Activated CD8-positive, alpha-beta memory T cell treated with anti-CD3 and anti-CD28 coated beads for 24 hours (primary cell): ENCODE results near the gene CLMN.
"Not testable (repeated sequence)": the region's sequence is repeated elsewhere in the genome, so short reads cannot be mapped to it uniquely, and the experiment has no call there.

Source experiments
- DNase-seq: peaks from one replicate; pipeline ENCODE4 v3.0.0-alpha.2; 2020

CLMN gene

DNA sequence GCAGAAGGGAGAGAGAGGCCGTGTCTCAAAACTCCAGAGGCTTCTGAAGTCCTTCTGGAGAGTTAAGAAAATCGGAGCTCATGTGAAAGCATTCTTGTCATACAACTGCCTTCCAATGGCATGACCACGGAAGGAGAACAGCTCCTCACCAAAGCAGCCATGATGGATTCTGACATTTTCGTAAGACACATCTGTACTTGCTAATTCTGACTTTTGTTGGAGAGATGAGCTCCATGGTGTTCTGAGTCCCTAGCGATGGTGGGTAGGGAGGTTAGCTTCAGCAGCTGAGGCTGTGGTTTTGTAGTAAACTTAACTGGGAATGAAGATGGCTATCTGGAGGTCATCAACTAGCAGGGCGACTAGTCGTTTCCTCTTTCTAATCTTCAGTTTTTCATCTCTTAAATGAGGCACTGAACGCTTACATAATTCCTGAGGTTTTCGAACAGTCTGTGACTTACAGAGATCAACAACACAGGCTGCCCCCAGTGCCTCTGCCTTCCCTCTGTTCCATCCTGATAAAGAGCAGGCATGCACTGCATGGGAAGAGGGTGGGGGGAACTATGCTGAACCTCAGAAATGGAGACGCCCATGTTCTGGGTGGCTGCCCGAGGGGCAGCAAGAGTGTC lies 133.8 kb downstream of the CLMN start:
- DNase-seq = no peak

DNA sequence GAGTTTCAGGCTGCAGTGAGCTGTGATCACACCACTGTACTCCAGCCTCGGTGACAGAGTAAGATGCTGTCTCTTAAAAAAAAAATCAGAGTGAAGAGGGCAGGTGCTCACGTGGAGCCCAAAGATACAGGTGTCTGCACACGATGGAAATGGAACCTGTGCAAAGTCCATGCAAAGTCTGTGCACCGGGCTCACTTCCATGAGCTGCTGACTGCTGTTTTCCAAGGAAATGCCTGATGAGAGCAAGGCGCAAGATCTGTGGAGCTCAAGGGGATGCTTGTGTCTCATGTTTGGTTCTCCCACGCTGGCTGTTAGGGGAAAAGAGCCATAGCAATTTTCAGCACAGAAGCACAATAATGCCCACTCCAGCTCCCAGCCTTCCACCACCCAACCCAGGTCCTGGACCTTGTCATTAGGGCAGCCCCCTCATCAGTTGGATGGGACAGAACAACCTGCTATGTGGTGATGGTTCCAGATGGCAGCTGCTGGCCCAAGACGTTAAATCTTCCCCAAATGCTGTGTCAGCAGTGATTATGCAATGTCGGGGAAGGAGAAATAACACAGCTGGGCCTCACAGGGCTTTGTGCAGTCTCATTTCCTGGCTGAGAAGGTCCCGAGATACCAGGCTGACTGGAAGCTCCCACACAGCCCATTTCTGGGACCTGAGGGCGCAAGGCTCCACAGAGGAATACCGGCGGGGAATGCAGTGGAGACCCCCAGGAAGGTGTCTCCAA lies 134.5 kb downstream of the CLMN start:
- DNase-seq = no peak

DNA sequence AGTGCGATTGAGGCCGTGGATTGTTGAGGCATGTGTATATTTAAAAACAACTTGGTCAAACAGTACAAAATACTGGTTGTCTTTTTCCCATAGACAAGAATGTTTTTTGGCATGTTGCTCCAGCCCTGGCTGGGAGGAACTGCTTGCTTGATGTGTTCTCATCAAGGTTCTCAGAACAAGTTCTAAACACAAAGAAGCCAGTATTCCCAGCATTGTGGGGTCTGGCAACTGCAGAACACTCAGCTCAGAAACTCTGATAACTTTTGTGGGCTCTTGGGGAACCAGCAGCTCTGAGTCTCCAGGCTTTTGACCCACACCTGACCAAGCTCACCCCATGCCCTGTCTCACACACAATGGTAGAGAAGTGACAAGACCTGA lies 135.3 kb downstream of the CLMN start:
- DNase-seq = no peak

DNA sequence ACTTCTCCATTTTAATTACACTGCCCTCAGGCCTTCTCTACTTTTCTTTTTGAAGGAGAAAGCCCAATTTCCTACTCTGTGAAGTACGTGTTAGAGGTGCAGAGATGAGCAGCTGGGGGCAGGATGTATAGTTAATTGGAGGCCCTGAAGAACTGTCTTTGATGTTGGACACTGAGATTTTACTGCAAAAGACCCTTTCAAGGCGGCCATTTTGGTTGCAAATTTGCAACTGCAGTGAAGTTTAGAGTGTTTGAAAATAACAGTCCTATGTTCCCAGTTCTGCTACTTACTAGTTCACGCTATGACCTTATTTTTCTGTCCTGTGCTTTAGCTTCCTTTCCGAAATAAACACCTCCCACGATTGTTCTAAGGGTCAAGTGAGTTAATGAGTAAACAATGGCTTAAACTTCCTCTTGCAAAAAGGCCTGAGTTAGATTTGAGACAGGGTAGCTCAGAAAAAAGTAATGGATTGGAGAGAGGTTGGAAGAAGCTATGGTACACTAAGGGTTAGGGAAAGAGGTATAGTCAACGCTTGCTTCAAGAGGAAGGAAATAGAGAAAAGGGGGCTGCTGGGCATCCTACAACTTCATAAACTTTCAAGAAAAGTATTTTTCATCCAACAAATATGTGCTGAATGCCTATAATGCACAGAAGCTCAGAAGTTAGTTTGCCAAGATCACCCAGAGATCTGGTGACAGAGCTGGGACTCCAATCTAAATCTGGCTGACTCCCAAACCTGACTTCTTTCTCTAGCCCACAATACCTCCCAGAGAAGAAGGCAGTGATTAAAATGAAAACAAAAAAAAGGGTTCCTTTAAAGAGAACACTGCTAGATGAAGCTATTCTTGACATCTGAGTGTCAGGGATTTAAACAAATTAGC lies 135.9 kb downstream of the CLMN start:
- no peak for DNase-seq

DNA sequence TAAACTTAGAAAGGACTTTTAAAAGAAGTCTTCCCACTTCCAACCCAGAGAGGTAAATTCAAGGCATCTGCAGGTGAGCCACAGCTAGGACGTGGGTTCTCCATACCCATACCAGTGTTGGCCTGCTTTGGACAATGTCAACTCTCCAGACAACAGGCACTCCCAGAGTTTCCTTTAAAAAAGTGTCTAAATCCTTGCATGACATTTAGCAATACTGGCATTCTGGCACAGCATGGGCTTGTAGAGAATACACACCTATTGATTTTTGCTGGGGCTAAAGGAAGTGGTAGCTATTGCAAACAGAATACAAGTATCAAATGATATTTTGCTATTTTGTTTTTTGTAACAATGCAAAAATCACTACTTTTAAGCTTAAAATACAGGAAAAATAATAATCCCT lies 136.6 kb downstream of the CLMN start:
- no peak for DNase-seq

DNA sequence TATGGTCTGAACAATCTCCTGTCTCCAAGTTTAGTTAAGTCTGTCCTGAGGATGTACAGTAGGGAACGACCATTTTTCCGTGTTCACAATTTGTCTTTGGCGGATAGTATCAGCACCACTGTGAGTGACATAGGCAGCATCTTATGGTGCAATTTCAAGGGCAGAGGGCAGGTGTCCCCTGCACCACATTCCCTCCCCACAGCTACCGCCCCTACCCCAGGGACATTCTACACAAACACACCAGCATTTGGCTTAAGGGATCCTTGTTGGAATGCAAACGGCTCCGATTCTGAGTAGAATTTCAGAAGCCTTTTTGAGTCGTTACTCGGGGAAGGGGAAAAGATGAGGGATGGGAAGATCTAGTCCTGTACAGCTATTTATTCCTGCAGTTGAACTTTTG lies 137.3 kb downstream of the CLMN start:
- DNase-seq = no peak

DNA sequence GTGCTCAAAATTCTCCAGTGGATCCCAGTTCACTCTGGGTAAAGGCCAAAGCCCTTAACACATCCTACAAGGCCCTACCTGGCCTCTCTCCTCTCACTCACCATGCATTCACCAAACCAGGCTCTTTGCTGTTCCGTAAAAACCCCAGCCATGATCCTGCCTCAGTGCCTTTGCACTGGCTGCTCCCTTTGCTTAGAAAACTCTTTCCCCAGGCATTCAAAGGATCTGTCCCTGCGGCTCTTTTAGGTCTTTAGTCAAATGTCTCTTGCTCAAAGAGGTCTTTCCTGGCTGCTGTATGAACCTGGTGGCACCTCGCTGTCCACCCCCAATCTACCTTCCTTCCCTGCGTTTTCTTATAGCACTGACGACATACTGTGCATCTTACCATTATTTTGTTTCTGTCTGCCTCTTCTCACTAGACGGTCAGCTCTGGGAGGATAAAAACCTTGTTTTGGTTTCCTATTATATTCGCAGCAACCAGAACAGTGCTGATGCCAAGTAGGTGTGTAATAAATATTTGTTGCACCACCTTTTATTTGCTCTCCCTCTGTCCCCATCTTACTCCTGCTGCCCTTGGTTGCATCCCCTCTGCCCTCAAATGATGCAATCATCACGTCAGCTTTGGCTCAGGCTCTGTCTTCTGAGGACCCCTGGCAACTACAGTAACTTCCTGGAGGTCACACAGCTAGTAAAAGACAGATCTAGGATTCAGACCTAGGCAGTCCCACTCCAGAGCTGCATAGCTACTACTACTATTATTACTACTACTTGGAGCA lies 138.6 kb downstream of the CLMN start:
- DNase-seq = no peak

DNA sequence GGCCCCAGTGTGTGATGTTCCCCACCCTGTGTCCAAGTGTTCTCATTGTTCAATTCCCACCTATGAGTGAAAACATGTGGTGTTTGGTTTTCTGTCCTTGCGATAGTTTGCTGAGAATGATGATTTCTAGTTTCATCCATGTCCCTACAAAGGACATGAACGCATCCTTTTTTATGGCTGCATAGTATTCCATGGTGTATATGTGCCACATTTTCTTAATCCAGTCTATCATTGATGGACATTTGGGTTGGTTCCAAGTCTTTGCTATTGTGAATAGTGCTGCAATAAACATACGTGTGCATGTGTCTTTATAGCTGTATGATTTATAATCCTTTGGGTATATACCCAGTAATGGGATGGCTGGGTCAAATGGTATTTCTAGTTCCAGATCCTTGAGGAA lies 144.0 kb downstream of the CLMN start:
- DNase-seq = not testable (repeated sequence)

DNA sequence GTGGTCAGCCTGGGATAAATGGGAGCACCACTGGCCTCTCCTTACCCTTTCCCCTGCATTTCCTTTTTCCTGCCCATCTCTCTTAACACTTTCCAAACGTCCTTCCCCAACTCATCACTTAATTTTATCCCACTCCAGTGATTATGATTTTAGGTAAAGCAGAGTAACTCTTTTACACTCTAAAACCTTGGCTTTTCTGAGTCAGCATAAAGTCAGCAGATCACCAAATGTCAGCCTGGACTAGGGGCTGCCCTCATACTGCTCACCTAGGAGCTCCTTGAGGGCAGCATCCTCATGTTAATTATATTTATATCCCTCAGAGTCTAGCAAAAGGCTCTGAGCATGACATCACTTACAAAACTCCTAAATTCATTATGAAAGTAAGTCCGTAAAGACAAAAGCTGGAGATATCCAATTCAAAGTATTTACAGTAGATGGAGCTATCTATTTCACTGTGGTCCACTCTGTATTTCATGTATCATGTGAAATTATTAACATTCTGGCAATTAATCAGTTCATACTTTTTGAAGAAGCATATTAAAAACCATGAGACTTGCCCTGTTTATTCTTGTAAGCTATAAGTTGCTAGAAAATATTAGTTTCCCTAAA lies 145.4 kb downstream of the CLMN start:
- no peak for DNase-seq

DNA sequence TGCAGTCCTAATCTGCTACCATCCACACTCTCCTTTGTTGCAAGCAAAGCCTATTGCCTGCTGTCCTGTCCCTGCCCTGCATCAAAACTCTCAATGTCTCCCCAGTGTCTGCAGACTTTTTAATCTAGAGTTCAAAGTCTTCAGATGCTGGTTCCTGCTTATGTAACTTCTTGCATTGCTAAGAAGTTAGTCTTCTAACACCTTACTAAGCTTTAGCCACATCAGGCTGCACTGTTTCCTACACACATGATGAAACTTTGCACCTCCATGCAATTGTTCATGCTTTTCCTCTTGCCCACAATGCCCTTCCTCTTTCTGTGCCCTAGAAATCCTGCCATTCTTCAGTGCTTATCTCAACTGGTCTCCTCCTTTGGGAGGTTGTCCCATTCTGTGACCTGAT lies 146.2 kb downstream of the CLMN start:
- no peak for DNase-seq

DNA sequence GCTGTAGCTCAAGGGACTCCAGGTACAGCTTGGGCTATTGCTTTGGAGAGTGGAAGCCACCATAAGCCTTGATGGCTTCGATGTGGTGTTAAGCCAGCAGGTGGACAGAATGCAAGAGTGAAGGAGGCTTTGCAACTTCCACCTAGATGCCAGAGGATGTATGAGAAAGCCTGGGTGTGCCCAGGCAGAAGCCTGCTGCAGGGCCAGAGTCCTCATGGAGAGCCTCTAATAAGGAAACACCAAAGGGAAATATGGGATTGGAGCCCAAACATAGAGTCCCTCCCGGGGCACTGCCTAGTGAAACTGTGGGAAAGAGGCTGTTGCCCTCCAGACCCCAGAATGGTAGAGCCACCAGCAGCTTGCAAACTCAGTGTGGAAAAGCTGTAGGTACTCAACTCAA lies 152.5 kb downstream of the CLMN start:
- no peak for DNase-seq

DNA sequence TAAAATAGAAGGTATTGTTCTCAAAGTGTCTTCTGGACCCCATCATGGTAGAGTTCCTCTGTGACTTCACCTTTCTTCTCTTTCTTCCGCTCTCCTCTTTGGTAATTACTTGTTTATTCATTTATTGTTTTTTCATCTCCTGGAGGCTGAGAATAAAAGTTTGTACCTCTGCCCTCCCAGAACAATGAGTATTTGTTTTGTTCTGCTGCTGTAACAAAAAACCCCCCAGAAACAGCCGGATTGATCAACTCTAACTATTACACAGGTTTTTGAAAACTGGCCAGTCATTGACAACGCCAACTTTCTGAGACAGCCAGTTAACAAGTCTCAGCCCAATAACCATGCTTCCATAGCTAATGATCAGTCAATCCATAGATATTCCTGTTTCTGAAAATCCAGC lies 154.2 kb downstream of the CLMN start:
- DNase-seq = no peak

DNA sequence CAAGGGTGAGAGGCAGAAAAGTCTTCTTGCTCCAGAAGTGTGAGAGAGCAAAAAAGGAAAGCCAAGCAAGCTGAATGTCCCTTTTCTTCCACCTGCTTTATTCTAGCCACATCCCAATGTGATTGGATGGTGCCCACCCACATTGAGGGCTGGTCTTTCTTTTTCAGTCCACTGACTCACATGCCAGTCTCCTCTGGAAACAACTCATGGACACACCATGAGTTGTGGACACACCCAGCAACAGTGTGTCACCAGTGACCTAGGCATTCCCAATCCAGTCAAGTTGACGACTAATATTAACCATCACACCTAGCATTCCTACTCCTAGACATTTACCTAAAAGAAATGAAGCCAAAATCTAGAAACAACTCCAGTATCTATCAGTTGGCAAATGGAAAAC lies 155.2 kb downstream of the CLMN start:
- DNase-seq = no peak

DNA sequence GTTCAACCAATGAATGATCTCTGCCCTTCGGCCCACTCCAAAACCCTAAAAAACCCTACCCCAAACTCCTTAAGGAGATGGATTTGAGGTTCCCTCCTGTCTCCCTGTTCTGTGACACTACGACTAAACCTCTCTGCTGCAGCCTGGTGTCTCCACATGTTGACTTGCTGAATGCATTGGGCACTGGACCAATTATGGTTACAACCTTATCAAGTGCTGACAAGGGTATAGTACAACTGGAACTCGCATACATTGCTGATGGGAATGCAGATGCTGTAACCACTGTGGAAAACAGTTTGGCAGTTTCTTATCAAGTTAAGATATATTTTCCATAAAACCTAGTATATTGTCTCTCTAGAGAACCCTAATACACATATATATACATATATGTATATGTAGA lies 156.0 kb downstream of the CLMN start:
- no peak for DNase-seq

DNA sequence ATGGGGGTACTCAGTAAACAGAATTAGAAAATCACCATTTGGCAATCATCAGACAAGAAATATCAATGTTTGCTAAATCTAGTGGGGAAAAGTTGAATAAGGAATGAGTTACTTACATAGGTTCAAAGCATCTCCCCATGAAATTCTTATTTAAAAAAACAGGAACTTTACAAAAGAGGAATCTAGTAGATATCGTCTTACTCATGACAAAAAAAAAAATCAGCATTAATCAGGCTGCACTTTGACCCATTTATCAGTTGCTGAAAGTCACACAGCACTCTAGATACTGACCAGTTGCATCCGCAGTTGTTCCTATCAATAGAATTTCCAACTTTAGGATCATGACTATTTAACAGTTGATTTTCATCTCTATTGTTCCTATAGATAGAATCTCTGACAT lies 156.6 kb downstream of the CLMN start:
- no peak for DNase-seq

DNA sequence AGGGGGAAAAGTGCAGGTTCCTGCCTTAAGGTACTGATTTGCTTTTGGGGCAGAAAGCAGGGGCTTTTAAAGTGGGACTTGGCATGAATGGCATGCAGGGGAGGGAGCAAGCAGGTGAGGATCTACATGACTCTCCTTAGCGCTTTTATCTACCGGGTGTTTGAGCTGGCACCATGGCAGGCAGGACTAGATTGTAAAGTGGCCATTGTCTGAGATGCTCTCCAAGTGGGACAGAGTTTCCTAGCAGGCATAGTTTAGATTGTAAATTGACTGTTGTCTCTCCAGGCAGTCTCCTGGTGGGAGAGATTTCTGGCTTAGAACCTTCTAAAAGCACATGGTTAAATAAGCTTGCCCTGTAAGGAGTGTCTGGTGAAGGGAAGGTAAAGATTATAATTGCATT lies 157.1 kb downstream of the CLMN start:
- DNase-seq = no peak

DNA sequence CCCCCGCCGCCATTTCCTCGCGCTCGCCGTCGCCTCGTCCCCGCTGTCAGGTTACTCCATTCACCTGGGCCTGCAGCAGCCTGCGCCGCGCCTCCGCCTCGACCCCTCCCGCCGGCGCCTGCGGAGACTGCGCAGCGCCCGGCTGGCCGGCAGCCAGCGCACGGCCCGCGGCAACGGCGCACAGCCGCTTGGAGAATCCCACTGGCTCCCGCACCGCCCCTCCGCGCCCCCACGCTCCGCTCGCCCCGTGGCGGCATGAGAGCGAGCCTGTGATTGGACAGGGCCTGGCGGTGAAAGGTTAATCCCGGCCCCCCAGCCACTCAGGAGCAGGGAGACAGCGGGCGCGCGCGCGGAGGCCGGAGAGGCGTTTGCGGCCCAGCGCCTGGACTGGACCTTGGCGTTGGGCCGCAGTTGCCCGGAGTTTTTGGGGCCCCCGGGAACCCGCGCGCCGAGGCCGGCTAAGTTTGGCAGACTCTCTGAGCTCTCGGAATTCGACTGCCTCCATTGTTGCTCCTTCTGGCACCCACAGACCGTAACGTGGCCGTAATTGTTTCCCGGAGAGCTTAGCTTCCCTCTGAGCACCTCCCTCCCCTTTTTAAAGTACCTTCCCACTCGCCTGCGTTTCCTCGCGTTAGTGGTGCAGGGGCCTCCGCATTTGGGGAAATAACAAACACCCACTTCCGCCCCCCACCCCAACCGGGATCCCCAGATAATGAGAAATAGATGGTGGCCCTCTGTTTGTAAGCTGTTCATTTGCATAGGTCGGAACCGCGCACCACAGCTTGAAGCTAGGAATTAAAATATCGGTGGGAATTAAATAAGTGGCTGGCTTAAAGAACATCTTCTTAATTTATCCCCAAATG lies 162.2 kb downstream of the CLMN start, which contains the start of gene DICER1:
TSS of gene DICER1 (minus strand) at position 203 of the 863 bp plus-strand sequence. CDS start 24,071 bp downstream, outside the sequence.
- peak; percentile 100 for DNase-seq

DNA sequence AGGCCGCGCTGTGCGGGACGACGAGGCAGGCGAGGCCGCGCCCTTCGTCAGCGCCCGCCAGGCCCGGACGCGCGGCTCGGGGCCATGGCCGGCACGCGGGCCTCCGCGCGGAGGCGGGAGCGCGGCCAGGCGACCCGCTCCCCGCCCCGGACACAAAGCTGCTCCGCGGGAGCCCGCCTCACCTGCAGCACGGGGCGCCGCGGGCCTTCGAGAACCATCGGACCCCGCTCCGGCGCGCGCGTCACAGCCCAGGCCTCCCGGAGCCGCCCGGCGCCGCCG lies 162.7 kb downstream of the CLMN start:
- DNase-seq = no peak

DNA sequence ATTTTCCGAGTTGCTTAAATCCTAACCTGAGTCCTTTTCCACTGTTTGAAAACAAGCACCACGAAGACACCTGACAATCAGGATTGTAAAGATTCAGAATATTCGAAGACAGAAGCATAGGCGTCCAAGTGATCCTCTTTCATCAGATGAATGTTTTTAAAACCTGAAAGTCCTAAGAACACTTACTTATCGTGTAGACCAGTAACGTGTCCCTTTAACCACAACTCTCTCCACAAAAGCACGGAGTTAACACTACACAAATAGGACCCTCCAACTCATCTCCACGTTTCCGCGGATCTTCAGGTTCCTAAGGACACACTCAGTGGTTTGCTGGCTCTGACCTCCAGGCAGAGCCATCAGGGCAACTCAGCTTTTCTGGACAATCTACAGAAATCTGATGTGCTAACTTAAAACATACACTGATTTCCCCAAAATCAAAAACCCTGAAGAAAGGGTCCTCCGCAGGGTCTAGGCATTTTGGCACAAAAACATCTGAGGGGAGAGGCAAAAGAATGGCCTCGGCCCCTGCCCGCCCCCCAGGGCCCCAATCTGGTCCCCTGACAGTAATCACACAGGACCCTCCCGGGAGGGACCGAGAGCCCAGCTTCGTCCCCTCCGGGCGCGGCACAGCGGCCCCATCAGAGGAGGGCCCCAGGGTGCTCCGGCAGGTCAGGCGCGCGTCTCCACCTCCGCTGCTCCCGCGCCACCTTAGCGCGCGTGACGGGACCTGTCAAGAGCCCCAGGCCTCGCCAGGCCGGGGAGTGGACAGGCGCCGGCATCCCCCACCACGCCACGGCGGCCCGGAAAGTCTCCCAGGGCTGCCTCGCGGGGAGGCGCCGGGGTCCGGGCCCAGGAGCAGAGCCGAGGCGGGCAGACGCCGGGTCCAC lies 163.3 kb downstream of the CLMN start:
- peak; percentile 80 for DNase-seq

DNA sequence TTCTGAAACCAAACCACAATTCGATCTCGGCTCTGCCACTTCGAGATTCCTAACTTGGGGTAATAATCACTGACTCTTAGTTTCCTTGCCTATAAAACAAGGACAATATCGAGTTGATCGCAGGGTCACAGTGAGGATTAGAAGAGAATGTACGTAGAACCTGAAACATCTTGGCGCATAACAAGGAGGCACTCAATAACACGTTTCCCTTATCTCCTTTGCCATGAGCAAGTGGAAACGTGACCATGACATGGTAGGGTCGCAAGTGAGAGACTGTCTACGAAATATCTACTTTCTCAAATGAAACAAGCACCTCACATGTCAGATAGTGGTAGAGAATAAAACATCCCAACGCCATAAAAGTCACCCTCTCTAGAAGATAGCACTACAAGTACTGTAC lies 164.7 kb downstream of the CLMN start:
- DNase-seq = no peak

DNA sequence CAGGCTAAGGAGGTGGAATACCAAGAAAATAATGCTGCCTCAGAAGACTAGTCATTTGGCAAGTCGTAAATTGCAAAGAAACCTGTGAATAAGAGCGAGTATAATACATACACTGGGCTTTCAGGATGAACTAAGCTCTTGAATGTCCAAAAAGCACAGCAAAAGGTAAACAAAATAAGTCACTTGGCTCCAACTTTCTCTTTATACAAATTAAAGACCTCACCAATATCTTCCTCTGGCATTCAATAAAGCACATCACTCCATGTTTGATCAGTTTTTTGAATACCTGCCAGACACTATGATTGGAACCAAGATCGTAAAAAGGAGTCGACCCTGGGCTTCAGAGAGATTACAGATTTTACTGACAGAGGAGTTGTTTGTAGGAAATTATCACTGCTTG lies 165.8 kb downstream of the CLMN start:
- DNase-seq = no peak
